ENCODE results near the gene EVI2B. TPM values are rescaled to one million over a fixed set of nuclear protein-coding genes. Genes with fewer than 3 reads are reported as not detected.

The EVI2B gene, protein sequence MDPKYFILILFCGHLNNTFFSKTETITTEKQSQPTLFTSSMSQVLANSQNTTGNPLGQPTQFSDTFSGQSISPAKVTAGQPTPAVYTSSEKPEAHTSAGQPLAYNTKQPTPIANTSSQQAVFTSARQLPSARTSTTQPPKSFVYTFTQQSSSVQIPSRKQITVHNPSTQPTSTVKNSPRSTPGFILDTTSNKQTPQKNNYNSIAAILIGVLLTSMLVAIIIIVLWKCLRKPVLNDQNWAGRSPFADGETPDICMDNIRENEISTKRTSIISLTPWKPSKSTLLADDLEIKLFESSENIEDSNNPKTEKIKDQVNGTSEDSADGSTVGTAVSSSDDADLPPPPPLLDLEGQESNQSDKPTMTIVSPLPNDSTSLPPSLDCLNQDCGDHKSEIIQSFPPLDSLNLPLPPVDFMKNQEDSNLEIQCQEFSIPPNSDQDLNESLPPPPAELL
- polyA plus RNA-seq (2011; rRNA removed) (not detected in 2 replicates), polyA plus RNA-seq (2017; fragmentation: RNase III; extraction: RNeasy Plus Mini Kit Qiagen cat#74134 plus additional on column Dnase treatment) (0.04 to 0.08 TPM (median 0.05 TPM) in 3 replicates), polyA minus RNA-seq (2011; rRNA and poly(A)+ RNA removed) (not detected in 2 replicates)
- polyA plus RNA-seq (2012; cell fraction: cytosol; rRNA removed) = not detected in 2 replicates
- polyA plus RNA-seq (2012; cell fraction: nucleus; rRNA removed) = not detected in 2 replicates

DNA sequence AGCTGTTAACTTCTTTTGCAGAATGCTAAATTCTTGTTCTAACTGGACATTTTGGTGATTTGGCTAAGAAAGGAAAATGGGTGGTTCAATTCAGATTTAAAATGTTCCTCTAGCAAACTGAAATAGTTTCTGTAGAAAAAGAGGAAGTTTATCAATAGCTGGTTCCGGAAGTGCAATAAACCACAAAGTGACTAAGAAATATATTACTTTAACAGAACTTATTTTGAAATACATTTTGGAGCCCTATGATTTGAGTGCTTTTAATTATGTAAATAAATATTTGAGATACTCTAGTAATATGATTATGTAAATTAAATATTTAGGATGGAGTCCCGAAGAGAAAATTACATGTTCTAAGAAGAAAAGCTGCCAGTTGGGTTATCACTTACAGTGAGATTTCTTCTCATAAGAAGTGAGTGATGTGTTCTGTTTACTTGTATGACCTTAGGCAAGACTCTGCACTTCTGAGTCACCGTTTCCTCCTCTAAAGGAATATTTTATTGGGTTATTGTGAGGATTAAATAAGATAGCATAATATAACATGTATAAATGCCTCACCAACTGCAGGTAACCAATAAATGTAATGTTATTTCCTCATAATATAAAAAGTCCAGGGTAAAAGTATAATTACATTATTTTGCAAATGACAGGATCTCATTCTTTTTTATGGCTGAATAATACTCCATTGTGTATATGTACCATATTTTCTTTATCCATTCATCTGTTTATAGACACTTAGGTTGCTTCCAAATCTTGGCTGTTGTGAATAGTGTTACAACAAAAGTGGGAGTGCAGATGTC is at the start of gene EVI2B:
Gene EVI2B (minus strand): TSS at position 73 of the 800 bp plus-strand sequence. CDS start 8,445 bp downstream, outside the sequence.
- ChIA-PET POLR2A (interaction anchor here (0.6 kb wide), 1 partner anchor 160 kb away, joined by 3 read pairs; no protein-coding TSS in a partner anchor), CTCF (no interaction called here)
- FAIRE-seq (peak; percentile 68), DNase-seq (ENCODE audit: low read depth in 1 of 2, low spot score in 1 of 2) (peak in 1 of 2 experiments; percentile 34), ATAC-seq (peak in 1 of 2 experiments; percentile 38; a peak in 2 of 6 replicates)
- Histone ChIP-seq H3K4me2 (0 out of 3 replicates have a peak within 1 kb of the TSS, but pooled peaks have one; percentile 4), H3K9me3 (no peaks in the 10 kb centered on the region), H3K27ac (no peak within 1 kb of the TSS), H3K4me1 (peaks cover 8% of the 10 kb centered on the region; the same call in 2 of the 3 replicates), H3K4me3 (no peak within 1 kb of the TSS)
- TF ChIP-seq HDAC2 (IDR thresholded peaks at IDR 0.05) = no peak
- TF ChIP-seq, protein P1, sequence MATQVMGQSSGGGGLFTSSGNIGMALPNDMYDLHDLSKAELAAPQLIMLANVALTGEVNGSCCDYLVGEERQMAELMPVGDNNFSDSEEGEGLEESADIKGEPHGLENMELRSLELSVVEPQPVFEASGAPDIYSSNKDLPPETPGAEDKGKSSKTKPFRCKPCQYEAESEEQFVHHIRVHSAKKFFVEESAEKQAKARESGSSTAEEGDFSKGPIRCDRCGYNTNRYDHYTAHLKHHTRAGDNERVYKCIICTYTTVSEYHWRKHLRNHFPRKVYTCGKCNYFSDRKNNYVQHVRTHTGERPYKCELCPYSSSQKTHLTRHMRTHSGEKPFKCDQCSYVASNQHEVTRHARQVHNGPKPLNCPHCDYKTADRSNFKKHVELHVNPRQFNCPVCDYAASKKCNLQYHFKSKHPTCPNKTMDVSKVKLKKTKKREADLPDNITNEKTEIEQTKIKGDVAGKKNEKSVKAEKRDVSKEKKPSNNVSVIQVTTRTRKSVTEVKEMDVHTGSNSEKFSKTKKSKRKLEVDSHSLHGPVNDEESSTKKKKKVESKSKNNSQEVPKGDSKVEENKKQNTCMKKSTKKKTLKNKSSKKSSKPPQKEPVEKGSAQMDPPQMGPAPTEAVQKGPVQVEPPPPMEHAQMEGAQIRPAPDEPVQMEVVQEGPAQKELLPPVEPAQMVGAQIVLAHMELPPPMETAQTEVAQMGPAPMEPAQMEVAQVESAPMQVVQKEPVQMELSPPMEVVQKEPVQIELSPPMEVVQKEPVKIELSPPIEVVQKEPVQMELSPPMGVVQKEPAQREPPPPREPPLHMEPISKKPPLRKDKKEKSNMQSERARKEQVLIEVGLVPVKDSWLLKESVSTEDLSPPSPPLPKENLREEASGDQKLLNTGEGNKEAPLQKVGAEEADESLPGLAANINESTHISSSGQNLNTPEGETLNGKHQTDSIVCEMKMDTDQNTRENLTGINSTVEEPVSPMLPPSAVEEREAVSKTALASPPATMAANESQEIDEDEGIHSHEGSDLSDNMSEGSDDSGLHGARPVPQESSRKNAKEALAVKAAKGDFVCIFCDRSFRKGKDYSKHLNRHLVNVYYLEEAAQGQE (IDR thresholded peaks at IDR 0.05) = no peak
- TF ChIP-seq CEBPB (IDR thresholded peaks at IDR 0.05) = peak in 1 of 2 experiments; percentile 38; a peak in 1 of 4 replicates
- no peak for TF ChIP-seq FOSL2 (IDR thresholded peaks at IDR 0.05)
- peak; percentile 69 for TF ChIP-seq FOSL2 (CRISPR knock-in tag; IDR thresholded peaks at IDR 0.05)
- WGBS (ENCODE audit: missing lambda C conversion rate) = 76% methylated on average over 3 of the region's 3 CpGs

DNA sequence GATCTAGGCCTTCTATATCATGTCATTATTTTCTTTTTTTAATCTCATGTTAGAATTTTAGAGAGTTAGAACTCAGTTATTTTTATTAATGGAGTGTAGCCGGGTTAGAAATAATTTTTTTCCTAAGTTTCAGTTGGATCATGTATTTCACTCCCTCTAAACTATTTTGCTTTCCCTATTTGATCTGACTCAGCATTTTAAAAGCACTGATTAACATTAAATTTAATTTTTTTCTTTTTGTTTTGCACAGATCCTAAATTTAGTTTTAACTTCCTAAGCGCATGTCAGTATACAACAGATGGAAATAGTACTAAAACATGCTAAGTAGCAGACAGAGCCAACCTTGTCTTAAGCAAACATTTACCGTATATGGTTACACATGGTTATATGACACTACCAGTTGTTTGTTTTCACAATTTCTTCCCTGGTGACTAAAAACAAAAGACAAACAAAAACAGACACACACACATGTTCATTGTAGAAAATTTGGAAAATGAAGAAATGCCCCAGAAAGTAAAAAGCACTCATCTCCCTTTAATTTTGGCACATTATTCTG is 44.1 kb upstream of the EVI2B start:
- CTCF ChIA-PET = no interaction called here
- peaks cover 10% of the 10 kb centered on the region; the same call in 2 of the 3 replicates for H3K4me1 ChIP-seq
- ATAC-seq = peak in 1 of 2 experiments; percentile 41; a peak in 1 of 6 replicates
- TF ChIP-seq CHD4 (IDR thresholded peaks at IDR 0.05; ENCODE audit: borderline replicate concordance) = no peak
- peak; percentile 92 for TF ChIP-seq MAFK (IDR thresholded peaks at IDR 0.05; ENCODE audit: partially characterized antibody)
- H3K9me3 ChIP-seq = no peaks in the 10 kb centered on the region
- FAIRE-seq = peak; percentile 76
- no peak overlapping the region for H3K4me3 ChIP-seq
- POLR2A ChIA-PET = no interaction called here
- 72% methylated on average over 3 of the region's 3 CpGs for WGBS (ENCODE audit: missing lambda C conversion rate)
- H3K27ac ChIP-seq = no peak overlapping the region
- no peak overlapping the region for H3K4me2 ChIP-seq
- peak in 1 of 2 experiments; percentile 27 for DNase-seq (ENCODE audit: low read depth in 1 of 2, low spot score in 1 of 2)

- Histone ChIP-seq H3K4me3 (no peak overlapping the region), H3K4me1 (peaks cover 10% of the 10 kb centered on the region; the same call in 2 of the 3 replicates), H3K4me2 (no peak overlapping the region), H3K27ac (no peak overlapping the region), H3K9me3 (no peaks in the 10 kb centered on the region)
- WGBS (ENCODE audit: missing lambda C conversion rate) = 70% methylated on average over 2 of the region's 2 CpGs
- POLR2A ChIA-PET = no interaction called here
- no peak for TF ChIP-seq SMC3 (IDR thresholded peaks at IDR 0.05)
- TF ChIP-seq, protein P2, sequence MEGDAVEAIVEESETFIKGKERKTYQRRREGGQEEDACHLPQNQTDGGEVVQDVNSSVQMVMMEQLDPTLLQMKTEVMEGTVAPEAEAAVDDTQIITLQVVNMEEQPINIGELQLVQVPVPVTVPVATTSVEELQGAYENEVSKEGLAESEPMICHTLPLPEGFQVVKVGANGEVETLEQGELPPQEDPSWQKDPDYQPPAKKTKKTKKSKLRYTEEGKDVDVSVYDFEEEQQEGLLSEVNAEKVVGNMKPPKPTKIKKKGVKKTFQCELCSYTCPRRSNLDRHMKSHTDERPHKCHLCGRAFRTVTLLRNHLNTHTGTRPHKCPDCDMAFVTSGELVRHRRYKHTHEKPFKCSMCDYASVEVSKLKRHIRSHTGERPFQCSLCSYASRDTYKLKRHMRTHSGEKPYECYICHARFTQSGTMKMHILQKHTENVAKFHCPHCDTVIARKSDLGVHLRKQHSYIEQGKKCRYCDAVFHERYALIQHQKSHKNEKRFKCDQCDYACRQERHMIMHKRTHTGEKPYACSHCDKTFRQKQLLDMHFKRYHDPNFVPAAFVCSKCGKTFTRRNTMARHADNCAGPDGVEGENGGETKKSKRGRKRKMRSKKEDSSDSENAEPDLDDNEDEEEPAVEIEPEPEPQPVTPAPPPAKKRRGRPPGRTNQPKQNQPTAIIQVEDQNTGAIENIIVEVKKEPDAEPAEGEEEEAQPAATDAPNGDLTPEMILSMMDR (IDR thresholded peaks at IDR 0.05) = no peak
- no peak for TF ChIP-seq PHF8 (IDR thresholded peaks at IDR 0.05; ENCODE audit: borderline replicate concordance, low read depth)
- FAIRE-seq (no peak), ATAC-seq (no peak), DNase-seq (ENCODE audit: low read depth in 1 of 2, low spot score in 1 of 2) (no peak)
- CTCF ChIA-PET = interaction anchor here (0.8 to 1.6 kb wide), 2 partner anchors 9 to 14 kb away, joined by 3 to 5 read pairs; no protein-coding TSS in a partner anchor
These were observed 43.2 kb upstream of the EVI2B start for GRCh38 chr17:31357091-31357490.
